CD4-positive, alpha-beta T cell treated with Interleukin-15 for 4 hours (primary cell): ENCODE measurements around the gene PSMA6.
A peak's percentile ranks its signal among the peaks of the same experiment; 100 is the strongest.
"Not testable (repeated sequence)": the region's sequence is repeated elsewhere in the genome, so short reads cannot be mapped to it uniquely, and the experiment has no call there.

Source experiments
- DNase-seq: peaks from one replicate; pipeline ENCODE4 v3.0.0-alpha.2; 2020; ENCODE audit warnings: low spot score

PSMA6 gene

DNA sequence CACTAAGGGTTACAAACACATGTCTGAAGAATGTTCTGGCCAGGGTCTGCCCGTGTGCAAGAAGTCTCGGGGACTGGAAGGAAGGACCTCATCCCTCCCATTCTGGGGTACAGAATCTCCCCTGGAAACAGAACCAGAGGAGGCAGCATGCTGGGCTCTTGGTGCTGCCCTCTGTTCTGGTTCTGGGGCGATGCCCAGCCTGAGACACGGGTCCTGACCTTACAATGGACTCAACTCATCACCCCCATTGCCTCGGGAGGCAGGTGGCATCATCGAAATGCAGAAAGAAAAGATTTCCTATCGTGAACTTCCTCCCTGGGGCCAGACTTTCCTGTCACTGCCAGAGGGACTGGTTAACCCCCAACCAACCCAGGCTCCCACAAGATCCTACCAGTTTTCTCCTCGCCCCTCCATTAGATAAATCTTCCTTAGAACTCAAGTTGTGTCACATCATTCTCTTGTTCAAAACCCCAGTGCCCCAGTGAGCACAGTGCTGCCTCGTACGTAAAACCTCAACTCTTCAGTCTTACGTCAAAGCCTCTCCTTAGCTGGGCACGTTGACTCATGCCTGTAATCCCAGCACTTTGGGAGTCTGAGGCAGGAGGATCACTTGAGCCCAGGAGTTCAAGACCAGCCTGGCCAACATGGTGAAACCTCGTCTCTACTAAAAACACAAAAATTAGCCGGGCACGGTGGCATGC, 52.1 kb downstream of the PSMA6 start:
- DNase-seq, result no peak

DNA sequence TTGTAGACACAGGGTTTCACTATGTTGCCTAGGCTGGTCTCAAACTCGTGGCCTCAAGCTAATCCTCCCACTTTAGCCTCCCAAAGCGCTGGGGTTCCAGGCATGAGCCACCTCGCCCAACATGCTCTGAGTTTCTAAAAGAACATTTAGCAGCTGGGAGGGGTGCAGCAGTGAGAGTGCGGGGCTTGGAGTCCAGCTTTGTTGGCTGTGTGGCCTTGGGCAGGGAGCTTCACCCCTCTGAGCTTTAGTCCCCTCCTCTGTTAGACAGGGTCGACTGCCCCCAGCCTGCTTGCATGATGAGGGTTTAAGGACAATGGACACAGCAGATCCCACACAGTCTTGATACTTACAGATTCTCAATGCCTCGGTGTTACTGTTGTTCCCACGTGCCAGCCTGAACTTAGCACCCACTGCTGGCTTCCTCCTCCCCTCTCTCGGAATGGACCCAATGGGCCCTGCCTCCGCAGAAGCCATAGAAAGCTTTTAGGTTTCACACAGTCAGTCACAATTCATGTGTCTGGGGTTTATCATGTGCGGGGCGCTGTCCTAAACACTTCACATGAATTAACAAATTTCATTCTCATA, 54.6 kb downstream of the PSMA6 start:
- DNase-seq, result no peak

DNA sequence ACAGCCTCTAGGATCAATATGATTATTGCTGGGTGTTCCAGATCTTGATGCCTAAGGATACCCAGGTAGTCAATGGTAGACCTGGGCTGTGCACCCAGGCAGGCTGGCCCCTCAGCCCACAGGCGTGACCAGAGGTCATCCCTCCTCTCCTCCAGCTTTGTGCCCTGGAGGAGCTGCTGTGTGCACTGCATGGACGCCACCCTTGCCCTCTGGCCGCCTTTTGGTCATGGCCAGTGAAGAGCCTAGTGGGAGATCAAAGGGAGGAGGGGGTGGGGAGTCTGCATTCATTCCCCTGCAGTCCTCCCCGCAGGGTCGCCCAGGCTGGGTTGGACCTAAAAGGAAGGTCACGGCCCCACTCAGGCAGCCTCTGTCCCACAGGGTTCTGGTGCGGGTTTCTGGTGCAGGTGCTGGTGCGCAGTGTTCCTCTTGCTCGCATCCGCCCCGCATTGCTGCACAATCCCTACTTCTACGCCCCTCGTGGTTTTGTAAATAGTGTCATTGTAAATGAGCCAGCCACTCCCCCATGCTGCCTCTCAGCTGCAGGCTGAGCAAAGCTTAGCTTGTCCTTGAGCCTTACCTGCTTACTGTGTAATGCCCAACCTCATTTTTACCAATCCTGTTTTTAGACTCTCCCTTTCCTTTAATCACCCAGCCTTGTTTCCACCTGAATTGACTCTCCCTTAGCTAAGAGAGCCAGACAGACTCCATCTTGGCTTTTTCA, 55.3 kb downstream of the PSMA6 start:
- DNase-seq, result no peak

DNA sequence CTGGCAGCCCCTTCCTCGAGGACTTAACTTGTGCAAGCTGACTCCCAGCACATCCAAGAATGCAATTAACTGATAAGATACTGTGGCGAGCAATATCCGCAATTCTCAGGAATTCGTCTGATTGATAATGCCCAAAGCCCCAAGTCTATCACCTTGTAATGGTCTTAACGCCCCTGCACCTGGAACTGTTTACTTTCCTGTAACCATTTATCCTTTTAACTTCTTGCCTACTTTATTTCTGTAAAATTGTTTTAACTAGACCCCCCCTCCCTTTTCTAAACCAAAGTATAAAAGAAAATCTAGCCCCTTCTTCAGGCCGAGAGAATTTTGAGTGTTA, 55.8 kb downstream of the PSMA6 start:
- not testable (repeated sequence) for DNase-seq

DNA sequence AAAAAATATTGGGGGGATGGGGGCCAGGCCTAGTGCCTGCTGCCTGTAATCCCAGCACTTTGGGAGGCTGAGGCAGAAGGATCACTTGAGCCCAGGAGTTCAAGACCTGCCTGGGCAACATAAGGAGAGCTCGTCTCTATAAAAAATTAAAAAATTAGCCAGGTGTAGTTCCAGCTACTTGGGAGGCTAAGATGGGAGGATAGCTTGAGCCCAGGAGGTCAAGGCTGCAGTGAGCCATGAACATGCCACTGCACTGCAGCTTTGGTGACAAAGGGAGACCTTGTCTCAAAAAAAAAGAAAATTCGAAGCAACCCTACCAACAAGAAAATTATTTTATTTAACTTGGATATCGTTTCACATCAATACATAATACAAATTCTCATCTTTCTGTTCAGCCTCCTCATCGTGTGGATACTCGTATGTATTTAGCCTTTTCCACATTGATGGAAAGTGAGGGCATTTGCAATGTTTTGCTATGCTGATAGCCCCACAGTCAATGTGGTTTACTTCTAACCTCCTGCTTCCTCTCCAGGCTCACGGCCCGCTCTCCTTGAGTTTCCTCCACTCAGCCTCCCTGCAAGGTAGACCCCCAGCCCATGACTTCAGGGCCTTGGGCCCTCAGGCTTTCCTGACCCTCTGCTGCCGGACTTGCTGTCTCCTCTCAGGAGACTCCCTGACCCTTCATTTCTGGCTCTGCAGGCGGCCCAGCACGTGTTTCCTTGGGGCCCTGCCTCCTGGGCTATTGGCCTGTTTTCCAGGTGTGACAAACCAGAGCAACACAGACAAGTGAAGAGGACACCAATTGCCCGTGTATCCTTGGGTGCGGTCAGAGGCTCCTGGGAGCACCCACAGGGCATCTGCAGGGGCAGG, 57.5 kb downstream of the PSMA6 start:
- DNase-seq, result no peak

DNA sequence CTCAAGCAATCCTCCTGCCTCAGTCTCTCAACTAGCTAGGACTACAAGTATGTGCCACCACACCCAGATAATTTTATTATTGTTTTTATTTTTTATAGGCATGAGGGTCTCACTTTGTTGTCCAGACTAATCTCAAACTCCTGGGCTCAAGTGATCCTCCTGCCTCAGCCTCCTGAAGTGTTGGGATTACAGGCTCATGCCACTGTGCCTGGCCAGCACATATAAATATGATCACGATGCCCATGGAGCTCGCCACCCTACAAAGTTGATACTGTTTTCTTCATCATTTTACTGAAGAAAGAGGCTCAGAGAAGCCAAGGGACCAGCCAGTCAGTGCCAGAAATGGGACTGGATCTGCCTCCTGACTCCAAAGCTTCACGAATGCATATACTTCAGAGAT, 59.3 kb downstream of the PSMA6 start:
- no peak for DNase-seq

DNA sequence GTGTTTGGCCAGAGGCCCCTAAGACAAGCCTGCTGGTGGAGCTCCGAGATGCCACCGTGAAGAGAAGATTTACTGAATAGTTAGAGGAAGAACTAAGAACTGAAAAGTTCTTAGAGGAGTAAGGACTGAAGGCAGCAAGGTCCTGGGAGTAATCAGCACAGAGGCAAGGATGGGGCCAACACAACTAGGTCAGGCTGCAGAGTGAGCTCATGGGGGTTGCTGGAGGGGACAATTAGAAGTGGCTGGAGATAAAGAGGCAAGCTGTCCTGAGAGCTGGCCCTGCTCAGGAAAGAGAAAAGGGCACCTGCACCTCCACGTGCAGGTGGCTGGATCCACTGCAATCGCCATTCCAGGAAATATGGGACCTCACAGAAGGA, 59.7 kb downstream of the PSMA6 start:
- DNase-seq, result no peak

DNA sequence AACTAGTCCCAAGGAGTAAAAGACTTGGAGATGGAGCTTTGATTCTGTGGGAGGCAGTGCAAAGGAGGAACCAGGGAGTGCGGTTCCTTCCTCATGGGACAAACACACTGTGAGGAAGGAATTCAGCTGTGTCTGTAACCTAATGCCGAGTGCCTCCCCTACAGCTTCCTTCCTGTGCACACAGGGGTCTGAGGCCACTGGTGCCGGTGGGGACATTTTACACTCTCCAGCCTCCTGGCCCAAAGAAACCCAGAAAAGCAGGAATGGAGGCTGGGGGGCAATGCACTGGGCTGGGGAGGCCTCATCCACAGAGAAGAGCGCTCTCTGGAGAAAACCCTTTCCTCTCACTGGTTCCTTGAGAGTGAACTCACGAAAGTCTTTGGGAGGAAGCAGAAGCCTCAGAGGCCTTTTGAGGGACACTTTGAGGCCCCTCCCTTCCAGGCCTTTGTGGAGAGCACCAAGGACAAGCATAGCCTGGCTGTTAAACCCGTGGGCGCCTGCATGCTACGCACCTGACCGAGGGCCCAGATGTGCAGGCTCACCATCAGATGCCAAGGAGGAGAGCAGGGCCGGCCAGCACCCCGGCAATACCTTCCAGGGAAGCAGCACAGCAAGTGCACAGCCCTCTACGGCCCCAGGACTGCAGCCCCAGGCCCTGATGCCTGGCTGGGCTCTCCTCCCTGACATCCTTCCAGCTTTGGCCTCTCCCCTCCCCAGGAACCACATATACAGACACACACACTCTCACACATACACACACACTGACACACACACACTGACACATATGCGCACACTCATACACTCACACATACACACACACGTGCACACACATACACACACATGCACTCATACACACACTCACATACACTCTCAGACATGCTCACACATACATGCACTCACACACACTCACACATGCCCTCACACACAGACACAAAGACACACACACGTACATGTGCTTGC, 60.4 kb downstream of the PSMA6 start:
- DNase-seq, result no peak

DNA sequence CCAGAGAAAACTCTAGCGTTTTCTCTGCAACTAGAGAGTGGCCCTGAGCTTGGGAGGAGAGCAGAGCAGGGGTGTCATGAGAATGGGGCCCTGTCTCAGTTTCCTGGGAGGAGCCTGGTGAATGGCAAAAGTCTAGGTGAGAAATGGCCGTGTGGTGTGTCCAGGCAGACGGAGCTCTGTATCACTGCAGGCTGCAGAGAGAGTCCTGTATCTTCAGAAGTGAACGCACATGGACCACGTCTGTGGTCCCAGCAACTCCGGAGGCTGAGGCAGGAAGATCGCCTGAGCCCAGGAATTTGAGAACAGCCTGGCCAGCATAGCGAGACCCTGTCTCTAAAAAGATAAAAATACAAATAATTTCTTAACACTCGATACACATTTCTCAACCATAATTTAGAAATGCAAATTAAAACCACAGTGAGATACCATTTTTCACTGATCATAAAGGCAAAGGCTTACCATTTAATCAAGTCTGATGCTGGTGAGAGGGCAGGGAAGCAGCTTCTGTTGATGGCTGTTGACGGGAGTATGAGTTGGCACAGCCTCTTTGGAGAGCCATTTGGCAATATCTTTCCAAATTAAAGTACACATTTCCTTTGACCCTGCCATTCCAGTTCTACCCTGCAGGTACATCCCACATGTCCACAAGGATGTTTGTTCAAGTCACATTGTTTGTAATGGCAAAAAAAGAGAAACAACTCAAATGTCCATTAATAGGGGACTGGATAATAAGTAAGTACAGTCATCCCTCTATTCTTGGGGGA, 61.4 kb downstream of the PSMA6 start:
- DNase-seq, result no peak

DNA sequence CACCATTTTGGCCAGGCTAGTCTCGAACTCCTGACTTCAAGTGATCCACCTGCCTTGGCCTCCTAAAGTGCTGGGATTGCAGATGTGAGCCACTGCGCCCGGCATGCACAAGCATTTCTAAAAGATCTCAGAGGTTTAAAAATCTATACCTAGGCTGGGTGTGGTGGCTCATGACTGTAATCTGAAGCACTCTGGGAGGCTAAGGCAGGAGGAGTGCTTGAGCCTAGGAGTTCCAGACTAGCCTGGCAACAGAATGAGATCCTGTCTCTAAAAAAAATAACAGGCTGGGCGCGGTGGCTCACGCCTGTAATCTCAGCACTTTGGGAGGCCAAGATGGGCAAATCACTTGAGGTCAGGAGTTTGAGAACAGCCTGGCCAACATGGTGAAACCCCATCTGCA, 63.1 kb downstream of the PSMA6 start:
- DNase-seq, result not testable (repeated sequence)

DNA sequence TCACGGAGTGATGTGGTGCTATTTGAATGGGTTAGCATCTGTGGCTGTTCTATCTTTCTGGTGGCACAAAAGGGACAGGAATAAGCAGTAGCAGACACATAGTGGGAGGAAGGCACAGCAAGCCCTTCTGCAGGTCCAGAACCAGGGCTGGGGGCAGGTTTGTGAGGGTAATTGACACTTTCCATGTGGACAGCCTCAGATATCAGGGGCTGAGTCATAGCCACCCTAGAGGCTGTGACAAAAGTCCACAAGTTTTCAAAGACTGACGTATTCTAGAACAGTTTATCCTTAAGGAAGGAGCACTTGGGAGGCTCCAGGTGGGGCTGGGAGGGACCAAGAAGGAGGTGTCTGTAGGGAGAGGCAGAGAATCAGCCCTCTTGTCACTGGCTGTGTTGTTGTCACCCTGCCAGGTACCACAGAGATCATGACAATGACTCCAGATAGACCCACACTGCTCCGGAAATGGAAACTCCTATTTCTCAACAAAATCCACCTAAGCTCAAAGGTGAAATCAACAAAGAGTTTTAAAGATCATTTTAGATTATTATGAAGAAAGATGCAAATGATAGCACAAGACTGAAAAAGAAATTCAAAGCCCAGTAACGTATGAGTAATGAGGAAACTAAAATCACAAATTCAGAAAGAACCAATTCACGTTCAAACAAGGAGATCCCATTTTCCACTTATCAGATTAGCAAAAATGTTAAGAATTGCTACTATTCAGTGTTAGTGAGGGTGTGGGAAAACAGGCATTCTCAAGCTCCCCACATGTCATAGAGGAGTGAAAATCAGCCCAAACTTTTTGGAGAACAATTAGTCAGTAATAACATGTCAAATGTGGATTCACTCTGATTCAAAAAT, 64.0 kb downstream of the PSMA6 start:
- no peak for DNase-seq

DNA sequence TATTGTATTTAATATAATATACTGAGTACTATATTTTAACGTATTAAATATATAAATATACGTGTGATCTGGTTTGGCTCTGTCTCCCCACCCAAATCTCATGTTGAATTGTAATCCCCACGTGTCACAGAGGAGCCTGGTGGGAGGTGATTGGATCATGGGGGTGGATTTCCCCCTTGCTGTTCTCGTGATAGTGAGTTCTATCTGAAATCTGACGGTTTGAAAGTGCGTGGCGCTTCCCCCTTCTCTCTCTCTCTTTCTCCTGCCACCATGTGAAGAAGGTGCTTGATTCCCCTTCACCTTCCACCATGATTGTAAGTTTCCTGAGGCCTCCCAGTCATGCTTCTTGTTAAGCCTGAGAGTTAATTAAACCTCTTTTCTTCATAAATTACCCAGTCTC, 67.5 kb downstream of the PSMA6 start:
- not testable (repeated sequence) for DNase-seq

DNA sequence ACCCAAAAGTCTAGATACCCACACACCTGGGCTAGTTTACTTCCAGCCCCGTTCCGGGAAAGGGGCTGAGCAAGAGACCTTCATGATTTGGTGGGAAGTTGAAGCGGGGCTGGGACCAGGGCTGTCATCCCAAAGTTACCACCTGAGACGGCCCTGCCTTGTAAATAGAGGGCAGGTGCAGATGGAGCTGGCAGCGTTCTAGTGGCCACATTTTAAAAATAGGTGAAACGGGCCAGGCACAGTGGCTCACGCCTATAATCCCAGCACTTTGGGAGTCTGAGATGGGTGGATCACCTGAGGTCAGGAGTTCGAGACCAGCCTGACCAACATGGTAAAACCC, 68.9 kb downstream of the PSMA6 start:
- no peak for DNase-seq

DNA sequence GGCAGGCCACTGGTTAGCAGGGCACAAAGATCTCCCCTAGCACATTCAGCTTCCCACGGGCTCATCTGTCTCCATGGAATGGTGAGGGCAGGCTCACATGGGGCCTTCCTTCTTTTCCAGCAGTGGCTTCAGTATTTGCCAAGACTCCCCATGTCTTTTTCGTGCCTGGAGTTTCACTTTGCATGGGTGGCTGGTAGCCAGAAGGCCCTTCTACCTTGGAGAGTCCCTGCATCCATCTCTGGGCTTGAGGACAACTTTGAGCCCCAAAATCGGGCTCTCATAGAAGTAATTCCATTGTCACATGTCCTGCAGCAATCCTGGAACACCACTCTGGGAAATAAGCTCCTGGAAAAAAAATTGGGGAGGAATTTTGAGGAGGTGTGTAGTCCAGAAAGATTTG, 70.3 kb downstream of the PSMA6 start:
- no peak for DNase-seq

DNA sequence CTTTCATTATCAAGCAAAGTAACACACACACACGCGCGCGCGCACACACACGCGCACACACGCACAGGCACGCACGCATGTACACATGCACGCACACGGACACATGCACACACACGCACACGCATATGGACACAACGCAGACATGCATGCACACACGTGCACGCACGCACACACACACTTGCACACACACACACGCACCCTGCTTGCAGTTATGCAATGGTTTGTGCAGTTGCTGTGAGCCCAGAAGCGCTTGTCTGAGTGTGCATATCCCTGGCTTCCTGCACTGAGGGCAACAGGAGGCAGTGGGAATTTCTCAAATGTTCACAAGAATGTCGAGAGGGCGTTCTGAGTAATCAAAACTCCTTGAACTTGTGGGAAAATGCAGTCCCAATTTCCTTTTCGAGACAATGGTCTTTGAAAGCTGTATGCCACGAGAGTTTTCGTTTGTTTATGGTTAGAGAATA, 70.8 kb downstream of the PSMA6 start:
- no peak for DNase-seq

DNA sequence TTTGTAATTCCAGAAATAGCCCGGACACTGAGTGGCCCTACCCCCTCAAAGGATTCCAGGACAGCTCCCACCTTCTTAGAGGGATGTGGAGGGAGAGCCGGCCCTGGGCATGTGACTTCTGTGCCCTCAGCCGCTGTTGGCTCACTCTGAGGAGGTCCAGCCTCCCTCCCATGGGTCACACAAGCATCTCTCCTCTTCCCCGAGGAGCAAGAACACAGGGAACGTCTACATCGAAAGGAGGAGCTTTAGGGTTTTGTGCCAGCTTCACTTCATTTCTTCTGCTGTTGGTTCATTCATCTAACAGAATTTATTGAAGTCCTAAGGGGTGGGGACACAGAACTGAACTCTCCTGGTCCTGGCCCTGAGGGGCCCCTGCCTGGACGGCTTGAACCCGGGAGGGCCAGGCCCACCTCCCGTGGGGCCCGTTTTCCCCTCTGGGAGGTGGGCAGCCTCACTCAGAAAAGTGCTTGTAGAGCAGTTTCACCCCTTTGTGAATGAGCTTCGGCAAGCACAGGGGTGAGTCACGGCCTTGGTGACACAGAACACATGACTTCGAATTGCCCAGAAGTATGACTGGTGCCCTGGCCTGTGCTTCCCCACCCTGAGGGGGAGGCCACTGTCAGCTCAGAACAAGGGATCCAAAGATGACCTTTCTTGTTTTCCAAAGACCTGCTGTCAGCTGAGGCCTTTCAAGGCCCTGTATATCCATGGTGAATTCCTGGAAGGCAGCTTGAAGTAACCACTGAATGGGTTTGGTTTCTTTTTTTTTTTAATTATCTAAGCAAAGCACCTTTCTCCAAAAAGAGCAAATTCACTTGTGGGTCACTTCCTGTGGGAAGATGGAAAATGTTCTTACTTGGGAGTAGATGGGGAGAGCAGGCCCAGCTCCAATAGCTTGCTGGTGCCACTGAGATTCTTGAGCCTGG, 73.2 kb downstream of the PSMA6 start:
- peak; percentile 66 for DNase-seq

DNA sequence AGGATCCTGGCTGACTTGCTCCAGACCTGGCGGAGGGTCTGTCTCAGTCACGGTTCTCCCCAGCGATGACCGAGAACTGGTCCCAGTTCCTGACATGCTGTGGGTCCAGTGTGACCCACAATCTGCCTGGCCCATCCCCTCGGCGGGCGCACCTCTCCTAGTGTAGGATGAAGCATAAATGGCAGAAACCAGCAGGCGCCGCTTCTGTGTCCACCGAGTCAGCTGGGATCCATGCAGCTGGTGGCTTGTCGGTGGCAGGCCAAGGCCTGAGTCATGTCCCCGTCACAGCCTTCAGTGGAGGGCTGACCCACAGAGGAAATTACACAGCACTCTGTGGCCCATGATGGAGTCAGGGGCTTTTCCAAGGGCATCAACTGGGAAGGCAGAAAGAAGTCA, 73.9 kb downstream of the PSMA6 start:
- peak; percentile 10 for DNase-seq

DNA sequence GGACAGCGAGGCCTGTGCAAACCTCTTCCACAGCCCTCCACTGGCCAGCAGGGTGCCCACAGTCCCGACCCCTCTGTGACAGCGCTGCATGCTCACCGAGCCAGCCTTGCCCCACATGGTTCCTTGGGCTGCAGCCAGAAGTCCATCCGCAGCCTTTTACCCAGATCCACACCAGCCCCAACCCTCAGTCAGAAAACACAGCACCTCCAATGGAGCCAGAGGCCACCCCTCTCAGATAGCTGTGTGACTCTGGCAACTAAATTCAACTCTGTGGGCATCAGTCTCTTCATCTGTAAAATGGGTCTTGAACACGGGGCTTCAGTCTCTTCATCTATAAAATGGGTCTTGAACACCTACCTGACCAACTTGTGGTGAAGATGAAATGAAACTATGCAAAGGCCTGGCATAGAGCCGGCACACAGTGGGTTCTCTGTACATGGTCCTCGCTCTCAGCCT, 74.4 kb downstream of the PSMA6 start:
- DNase-seq, result no peak

DNA sequence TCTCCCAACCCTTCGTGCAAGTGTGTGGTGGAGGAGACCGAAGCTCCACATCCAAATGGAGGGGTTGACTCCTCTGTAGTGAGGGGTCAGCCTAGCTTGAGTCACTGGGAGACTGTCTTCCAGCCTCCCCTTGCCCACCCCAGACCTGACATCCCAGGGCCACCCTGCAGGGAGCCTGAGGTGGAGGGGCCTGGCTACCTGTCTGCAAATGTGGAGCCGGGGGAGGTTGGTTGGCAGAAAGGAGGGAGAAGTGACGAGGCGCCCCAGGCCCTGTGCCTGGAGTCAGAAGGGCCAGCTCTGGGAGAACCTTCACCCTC, 74.8 kb downstream of the PSMA6 start:
- DNase-seq, result no peak
